ENCODE data around the gene RASSF7. TPM values are rescaled to one million over a fixed set of nuclear protein-coding genes. Genes with fewer than 3 reads are reported as not detected.

Gene RASSF7
- polyA plus RNA-seq, 1 experiment, result 25.1 TPM

- TF ChIP-seq CTCF (IDR thresholded peaks at IDR 0.05; ENCODE audit: insufficient read depth, low read depth, low read length), result peak; percentile 35
- Histone ChIP-seq H3K4me3 (ENCODE audit: low read depth, low read length) (no peak overlapping the region), H3K27me3 (ENCODE audit: control insufficient read depth, insufficient read depth, low read length) (no peaks in the 10 kb centered on the region), H3K36me3 (ENCODE audit: control insufficient read depth, insufficient read depth, low read length) (peaks cover 41% of the 10 kb centered on the region)
- no peak for DNase-seq (ENCODE audit: low read depth)
- ChIA-PET POLR2A (no interaction called here), CTCF (interaction anchor here (0.6 to 1.3 kb wide), 4 partner anchors 9 to 236 kb away, joined by 3 to 6 read pairs (median 4); no protein-coding TSS in a partner anchor)
These were observed 51.6 kb downstream of the RASSF7 start for GRCh38 chr11:612201-612960.

- Histone ChIP-seq H3K27me3 (ENCODE audit: control insufficient read depth, insufficient read depth, low read length) (no peaks in the 10 kb centered on the region), H3K4me3 (ENCODE audit: low read depth, low read length) (no peak overlapping the region), H3K36me3 (ENCODE audit: control insufficient read depth, insufficient read depth, low read length) (peaks cover 41% of the 10 kb centered on the region)
- ChIA-PET CTCF (interaction anchor here (0.8 kb wide), 1 partner anchor 68 kb away, joined by 3 read pairs; no protein-coding TSS in a partner anchor), POLR2A (no interaction called here)
- no peak for TF ChIP-seq CTCF (IDR thresholded peaks at IDR 0.05; ENCODE audit: insufficient read depth, low read depth, low read length)
- DNase-seq (ENCODE audit: low read depth), result no peak
These were observed 52.2 kb downstream of the RASSF7 start for GRCh38 chr11:612961-613300.

GRCh38 chr11:613369-613968 is 52.7 kb downstream of the RASSF7 start:
- no peak for TF ChIP-seq CTCF (IDR thresholded peaks at IDR 0.05; ENCODE audit: insufficient read depth, low read depth, low read length)
- DNase-seq (ENCODE audit: low read depth), result no peak
- Histone ChIP-seq H3K27me3 (ENCODE audit: control insufficient read depth, insufficient read depth, low read length) (no peaks in the 10 kb centered on the region), H3K36me3 (ENCODE audit: control insufficient read depth, insufficient read depth, low read length) (peaks cover 42% of the 10 kb centered on the region), H3K4me3 (ENCODE audit: low read depth, low read length) (no peak overlapping the region)
- ChIA-PET POLR2A (no interaction called here), CTCF (no interaction called here)

Small RNA genes within 50 kb of the gene (small RNA-seq; reads per million reads assigned to genes)
- gene MIR210 (ENCODE audit: insufficient read length, low read depth, low replicate concordance), result 1,101 reads per million, percentile 96 among the genes with 10 or more reads in this experiment

Other genes starting within 250 kb of the RASSF7 start
- 566 and 660 TPM in 2 replicates for gene IFITM1, start 246.9 kb upstream of the RASSF7 start, polyA plus RNA-seq (2011; rRNA removed)
- 989 and 1,538 TPM in 2 replicates for gene IFITM3, start 240.1 kb upstream of the RASSF7 start, polyA plus RNA-seq (2011; rRNA removed)
- 3.0 and 5.4 TPM in 2 replicates for gene B4GALNT4, start 191.5 kb upstream of the RASSF7 start, polyA plus RNA-seq (2011; rRNA removed)
- 0.42 and 0.86 TPM in 2 replicates for gene PKP3, start 166.8 kb upstream of the RASSF7 start, polyA plus RNA-seq (2011; rRNA removed)
- 21.1 and 29.2 TPM in 2 replicates for gene SIGIRR, start 146.0 kb upstream of the RASSF7 start, polyA plus RNA-seq (2011; rRNA removed)
- gene ANO9, start 119.0 kb upstream of the RASSF7 start, polyA plus RNA-seq (2011; rRNA removed), result not detected in 2 replicates
- gene PTDSS2, start 110.7 kb upstream of the RASSF7 start, polyA plus RNA-seq (2011; rRNA removed), result 18.1 and 25.8 TPM in 2 replicates
- gene RNH1, start 53.7 kb upstream of the RASSF7 start, polyA plus RNA-seq (2011; rRNA removed), result 139 and 260 TPM in 2 replicates
- gene HRAS, start 25.4 kb upstream of the RASSF7 start, polyA plus RNA-seq (2011; rRNA removed), result 50.3 and 90.4 TPM in 2 replicates
- 0.92 and 1.5 TPM in 2 replicates for gene LRRC56, start 23.4 kb upstream of the RASSF7 start, polyA plus RNA-seq (2011; rRNA removed)
- gene LMNTD2, start 232 bp upstream of the RASSF7 start, polyA plus RNA-seq (2011; rRNA removed), result 1.6 and 2.5 TPM in 2 replicates
- 6.8 and 10.7 TPM in 2 replicates for gene PHRF1, start 15.5 kb downstream of the RASSF7 start, polyA plus RNA-seq (2011; rRNA removed)
- gene IRF7, start 55.0 kb downstream of the RASSF7 start, polyA plus RNA-seq (2011; rRNA removed), result 4.2 and 6.1 TPM in 2 replicates
- gene CDHR5, start 64.0 kb downstream of the RASSF7 start, polyA plus RNA-seq (2011; rRNA removed), result not detected in 2 replicates
- not detected in 2 replicates for gene SCT, start 66.2 kb downstream of the RASSF7 start, polyA plus RNA-seq (2011; rRNA removed)
- not detected in 2 replicates for gene DRD4, start 76.3 kb downstream of the RASSF7 start, polyA plus RNA-seq (2011; rRNA removed)
- gene DEAF1, start 134.3 kb downstream of the RASSF7 start, polyA plus RNA-seq (2011; rRNA removed), result 18.5 and 27.7 TPM in 2 replicates
- gene TMEM80, start 134.8 kb downstream of the RASSF7 start, polyA plus RNA-seq (2011; rRNA removed), result 19.5 and 21.7 TPM in 2 replicates
- 27.6 and 44.4 TPM in 2 replicates for gene EPS8L2, start 145.3 kb downstream of the RASSF7 start, polyA plus RNA-seq (2011; rRNA removed)
- gene TALDO1, start 186.5 kb downstream of the RASSF7 start, polyA plus RNA-seq (2011; rRNA removed), result 209 and 278 TPM in 2 replicates
- gene GATD1, start 216.5 kb downstream of the RASSF7 start, polyA plus RNA-seq (2011; rRNA removed), result 14.5 and 37.9 TPM in 2 replicates
- 0.23 and 0.25 TPM in 2 replicates for gene CEND1, start 229.1 kb downstream of the RASSF7 start, polyA plus RNA-seq (2011; rRNA removed)
- 12.4 and 25.5 TPM in 2 replicates for gene SLC25A22, start 237.3 kb downstream of the RASSF7 start, polyA plus RNA-seq (2011; rRNA removed)
- 6.8 and 11.2 TPM in 2 replicates for gene PIDD1, start 244.3 kb downstream of the RASSF7 start, polyA plus RNA-seq (2011; rRNA removed)
- 1,103 and 1,199 TPM in 2 replicates for gene RPLP2, start 249.0 kb downstream of the RASSF7 start, polyA plus RNA-seq (2011; rRNA removed)